KBM-7 (cell line): ENCODE measurements around the gene ZNF181.
"Not testable (repeated sequence)": the region's sequence is repeated elsewhere in the genome, so short reads cannot be mapped to it uniquely, and the experiment has no call there.

Source experiments
- DNase-seq: peaks from one replicate; pipeline ENCODE4 v3.0.0-alpha.2; 2015
- in situ Hi-C: fragments of 300-500 bp; cut with MboI; formaldehyde crosslinking; loops from 2 replicates; pipeline ENCODE4 v1.14.3; 2020; ENCODE audit warnings: low sequenced_read_pairs, low pct_unique_long_range_greater_than_20kb, mixed read lengths

The ZNF181 gene

DNA sequence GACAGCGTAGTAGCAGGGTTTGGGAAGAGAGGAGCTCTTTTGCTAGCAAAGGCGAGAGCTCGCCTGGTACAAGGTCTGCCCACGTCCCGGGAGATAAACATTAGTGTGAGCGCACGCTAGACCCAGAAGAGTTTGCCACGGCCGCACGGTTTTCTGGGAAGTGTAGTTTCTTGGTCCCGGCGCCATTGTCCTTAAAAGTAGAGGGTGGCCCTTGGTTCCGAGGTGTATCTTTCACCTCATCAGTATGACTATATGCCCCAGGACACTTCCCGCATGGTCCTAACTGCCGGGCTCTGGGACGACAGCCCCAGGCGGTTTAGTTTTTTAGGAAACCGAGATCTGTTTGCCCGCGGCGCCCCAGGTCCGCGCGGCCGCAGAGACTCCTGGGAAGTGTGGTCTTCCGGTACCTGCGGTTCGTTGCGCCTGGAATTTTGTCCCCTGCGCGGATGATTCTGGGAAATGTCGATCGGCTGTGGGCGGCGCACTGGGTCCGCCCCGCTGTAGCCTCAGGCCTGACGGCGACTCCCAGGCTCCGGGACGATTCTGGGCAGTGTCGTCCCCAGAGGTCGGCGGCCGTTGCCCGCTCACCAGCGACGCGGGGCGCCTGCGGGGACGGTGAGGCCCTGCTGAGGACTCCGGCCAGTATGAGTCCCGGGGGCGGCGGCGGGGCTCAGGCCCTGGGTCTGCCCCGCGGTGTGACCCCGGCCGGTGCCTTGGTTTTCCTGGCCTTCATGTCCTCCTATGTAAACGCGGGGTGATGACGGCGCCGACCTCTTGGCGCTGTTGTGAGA is at the start of gene ZNF181:
Gene ZNF181 (plus strand): TSS at position 498 of the 791 bp plus-strand sequence. CDS start 795 bp downstream, outside the sequence.
- in situ Hi-C loops: no loop called here
- peak; percentile 94 for DNase-seq

DNA sequence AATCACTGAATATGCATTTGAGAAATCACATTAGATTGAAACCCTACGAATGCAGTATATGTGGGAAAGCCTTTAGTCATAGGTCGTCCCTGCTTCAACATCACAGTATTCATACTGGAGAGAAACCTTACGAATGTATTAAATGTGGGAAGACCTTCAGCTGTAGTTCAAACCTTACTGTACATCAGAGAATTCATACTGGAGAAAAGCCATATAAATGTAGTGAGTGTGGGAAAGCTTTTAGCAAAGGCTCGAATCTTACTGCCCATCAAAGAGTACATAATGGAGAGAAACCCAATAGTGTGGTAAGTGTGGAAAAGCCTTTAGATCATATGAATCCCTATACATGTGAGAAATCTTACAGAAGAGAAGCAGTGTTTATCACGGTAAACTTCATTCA is 48.8 kb upstream of the ZNF181 start:
- in situ Hi-C loops, DNase-seq: not testable (repeated sequence)

DNA sequence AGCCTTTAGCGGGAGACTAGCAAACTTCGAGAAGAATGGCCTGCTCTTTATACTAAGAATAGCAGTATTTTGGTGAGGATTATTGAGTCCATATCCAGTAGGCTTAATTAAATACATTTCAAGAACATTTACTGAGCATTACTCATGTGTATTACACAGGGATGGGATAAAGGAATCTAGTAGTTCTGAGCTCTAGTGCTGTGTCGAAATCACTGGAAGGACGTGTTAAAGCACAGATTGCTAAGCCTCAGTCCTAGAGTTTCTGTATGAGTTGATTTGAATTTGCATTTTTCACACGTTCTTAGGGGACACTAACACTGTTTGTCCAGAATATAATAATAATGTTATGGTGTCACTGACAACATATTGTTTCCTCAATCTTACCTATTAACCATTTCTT is 47.6 kb upstream of the ZNF181 start:
- no peak for DNase-seq
- in situ Hi-C loops: no loop called here

DNA sequence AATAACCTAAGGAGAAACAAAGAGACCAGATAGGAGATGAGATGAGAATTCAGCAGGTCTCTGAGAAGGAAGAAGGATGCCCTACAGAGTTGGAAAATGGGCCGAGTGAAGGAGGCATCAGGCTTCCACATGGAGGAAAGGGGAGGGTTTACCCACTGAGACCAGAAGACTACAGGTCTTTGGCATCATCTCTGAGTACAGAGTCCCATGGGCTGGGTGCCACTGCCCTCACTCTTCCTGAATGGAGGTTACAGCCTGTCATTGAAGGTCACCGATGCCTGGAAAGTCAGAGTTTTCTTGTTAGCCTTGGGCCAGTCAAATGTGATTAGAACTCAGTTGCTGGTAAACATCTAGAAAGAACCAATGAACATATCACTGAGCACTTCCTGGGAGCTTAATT is 46.7 kb upstream of the ZNF181 start:
- in situ Hi-C loops: no loop called here
- DNase-seq: no peak

DNA sequence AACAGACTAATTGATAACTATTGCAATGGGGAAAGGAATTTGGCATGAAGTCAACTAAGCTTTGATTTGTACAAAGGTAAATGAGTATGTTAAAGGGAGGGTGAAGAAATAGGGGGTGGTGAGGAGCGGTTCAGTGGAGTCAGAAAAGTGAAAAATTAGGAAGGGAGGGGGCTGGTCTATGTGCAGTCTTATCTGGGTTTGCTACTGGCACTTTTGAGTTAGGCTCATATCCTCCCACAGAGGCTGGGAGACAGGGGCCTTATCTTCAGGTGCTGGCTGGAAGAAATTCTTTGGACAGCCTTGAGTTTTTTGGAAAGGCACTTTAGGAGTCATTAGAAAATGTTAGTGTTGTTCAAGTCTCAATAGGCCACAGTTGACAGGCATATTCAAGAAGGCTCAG is 45.5 kb upstream of the ZNF181 start:
- no peak for DNase-seq
- in situ Hi-C loops: no loop called here

DNA sequence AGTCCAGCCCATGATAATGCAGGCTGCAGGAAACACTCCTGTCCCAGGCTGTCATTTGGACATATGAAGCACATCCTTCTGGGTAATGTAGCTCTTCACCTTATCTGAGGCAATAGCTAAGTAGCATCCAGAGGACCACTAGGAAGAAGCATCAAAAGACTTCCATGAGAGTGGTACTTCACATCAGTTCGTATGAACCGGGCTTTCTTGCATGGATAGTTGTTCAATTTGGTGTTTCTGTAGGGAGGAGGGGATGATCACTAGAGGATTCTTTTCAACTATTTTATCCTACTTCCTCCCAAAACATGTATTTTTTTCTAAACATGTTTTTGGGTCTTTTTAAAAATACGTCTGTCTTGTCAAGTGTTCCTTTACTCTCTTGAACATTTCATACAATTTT is 43.7 kb upstream of the ZNF181 start:
- in situ Hi-C loops: no loop called here

DNA sequence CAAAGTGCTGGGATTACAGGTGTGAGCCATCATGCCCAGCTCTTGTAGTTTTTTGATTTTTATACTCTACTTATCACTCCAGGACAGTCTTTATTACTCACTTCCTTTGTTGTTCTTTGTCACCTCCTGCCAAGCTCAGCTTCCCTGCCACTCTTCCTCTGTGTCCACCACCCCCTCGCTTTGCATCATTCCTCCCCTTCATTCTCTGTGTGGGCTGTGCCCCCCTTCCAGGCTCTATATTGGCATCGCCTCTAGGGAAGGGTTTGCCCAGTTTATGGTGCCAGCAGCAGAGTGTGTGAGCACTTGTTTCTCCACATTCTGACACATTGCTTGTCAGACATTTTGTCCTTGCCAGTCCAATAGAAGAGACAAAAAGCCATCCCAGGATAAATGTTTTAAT is 41.5 kb upstream of the ZNF181 start:
- DNase-seq: no peak
- in situ Hi-C loops: no loop called here

More for the DNA sequence above, 43.7 kb upstream of the ZNF181 start:
- DNase-seq: no peak

DNA sequence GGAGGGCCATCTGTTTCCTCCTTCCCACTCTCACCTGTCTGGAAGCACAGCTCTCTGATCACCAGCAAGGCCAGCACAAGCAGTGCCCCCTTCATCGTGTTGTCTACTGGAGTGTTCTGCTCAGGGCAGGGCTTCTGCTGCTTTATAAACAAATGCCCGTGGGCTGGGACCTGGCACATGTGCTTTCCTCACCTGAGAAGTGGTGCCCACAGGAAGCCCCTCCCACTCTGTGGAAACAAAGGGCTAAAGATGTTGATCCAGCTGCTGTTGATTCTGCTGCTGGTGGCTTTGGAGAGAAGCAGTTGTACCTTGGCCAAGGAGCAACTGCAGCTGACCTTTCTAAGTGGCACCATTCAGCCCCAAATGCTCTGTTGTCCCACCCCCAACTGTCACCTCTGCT is 26.4 kb upstream of the ZNF181 start:
- in situ Hi-C loops: no loop called here
- DNase-seq: no peak

DNA sequence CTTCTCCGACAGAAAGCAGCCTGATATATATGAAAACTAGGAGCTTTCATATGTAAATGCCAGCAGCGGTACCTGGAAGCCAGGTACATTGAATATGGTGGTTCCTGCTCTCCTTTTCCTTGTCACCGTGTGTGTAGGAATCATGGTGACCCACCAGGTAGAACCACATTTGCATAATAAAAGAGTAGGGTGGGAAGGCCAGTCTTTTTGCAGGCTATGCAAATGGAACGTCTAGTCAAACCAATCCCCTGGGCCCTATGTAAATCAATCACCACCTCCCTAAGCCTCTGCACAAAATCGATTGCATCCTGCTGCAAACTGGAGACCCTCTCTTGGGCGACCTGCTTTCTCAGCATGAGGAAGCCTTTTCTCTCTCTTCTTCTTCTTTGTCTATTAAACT is 22.2 kb upstream of the ZNF181 start:
- no peak for DNase-seq
- in situ Hi-C loops: no loop called here

DNA sequence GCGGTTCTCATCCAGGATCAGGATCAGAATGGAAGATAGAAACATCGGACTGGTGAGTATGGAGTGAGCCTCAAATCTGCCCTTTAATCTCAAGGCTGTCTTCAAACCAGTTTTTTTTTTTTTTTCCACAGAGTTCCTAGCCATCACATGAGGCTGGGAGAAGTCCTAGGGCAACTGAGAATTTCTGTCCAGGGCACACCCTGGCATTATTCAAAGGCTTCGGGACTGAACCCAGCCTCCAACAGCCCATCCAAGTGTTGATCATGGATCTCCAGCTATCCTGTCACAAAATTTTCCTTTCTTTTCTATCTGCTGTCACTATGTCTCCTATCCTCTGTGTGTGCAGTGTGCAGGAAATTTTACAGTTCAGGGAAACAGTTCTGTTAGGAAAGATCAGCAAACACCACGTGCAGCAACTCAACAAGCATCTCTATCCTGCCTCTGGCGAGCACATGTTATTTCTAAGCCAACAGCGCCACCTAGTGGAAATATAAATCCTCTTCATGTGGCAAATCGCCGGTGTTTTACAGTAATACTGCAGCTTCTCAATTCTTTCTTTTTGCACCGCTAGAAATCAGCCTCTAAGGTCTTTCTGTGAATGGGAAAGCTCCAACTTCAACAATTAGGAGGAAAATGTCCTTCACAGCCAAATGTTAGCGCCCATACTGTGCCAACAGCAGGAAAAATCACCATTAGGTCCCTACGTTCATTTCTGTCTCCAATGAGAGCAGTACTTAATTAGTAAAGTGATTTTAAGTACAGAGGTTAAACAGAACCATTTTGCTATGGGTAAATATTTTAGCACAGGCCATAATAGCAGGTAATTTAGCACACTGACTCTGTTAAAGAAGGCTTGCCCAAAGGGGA is 21.4 kb upstream of the ZNF181 start:
- in situ Hi-C loops: no loop called here
- DNase-seq: peak; percentile 70

DNA sequence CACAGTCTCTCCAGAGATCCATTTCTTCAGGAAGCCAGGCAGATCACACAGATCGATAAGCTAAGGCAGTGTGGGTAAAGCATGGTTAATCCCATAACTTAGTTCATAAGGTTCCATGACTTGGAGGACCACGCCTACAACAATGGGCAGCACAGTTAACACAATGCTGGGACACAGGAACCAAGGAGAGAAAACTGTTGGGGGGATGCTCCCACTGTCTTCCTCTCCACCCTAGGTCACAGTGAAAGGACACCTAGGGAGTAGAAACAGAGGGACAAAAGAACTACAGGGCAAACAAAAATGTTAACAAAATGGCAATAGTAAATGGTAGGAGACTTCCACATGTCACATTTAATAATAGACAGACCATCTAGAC is 20.8 kb upstream of the ZNF181 start:
- no peak for DNase-seq
- in situ Hi-C loops: no loop called here

DNA sequence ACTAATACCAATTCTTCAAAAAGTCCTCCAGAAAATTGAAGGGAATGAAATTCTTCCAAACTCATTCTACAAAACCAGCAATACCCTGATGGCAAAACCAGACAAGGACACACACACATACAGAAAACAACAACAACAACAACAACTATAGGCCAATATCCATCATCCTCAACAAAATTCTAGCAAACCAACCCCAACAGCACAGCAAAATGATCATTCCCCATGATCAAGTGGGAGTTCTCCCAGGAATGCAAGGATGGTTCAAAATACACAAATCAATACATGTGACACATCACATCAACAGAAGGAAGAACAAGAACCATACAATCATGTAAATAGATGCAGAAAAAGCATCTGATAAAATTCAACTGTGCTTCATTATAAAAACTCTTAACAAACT is 18.7 kb upstream of the ZNF181 start:
- in situ Hi-C loops: no loop called here
- DNase-seq: no peak

DNA sequence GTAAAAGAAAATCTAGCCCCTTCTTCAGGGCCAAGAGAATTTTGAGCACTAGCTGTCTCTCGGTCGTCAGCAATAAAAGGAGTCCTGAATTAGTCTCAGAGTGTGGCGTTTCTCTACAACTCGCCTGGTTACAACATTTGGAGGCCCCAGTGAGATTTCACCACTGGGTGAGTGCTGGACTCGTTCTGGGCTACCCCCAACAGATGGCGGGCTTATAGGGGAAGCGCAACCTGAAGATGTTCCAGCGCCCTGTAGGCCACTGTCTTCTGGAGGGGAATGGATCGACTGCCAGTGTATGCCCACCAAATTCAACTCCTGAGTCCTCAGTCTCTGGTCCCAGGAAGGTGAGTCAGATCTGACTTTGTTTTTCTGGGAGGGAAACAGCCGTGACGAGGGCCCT is 11.7 kb upstream of the ZNF181 start:
- no peak for DNase-seq
- in situ Hi-C loops: no loop called here

DNA sequence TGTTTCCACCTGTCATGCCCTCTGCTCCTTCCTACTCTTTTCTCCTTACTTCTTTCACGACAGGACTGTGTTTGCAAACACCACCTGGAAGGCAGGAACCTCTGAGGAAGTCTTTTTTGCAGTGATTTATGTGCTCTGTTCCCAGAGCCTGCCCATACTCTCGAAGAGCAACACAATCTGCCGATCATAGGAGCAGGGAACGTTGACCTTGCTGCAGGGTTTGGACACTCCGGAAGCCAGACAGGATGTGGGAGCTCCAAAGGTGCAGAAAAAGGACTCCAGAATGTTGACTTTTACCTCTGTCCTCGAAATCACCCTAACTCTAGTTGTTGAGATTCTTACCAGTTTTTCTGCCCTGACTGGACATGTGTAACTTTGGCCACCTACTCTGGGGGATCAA is 8.6 kb upstream of the ZNF181 start:
- no peak for DNase-seq
- in situ Hi-C loops: no loop called here

DNA sequence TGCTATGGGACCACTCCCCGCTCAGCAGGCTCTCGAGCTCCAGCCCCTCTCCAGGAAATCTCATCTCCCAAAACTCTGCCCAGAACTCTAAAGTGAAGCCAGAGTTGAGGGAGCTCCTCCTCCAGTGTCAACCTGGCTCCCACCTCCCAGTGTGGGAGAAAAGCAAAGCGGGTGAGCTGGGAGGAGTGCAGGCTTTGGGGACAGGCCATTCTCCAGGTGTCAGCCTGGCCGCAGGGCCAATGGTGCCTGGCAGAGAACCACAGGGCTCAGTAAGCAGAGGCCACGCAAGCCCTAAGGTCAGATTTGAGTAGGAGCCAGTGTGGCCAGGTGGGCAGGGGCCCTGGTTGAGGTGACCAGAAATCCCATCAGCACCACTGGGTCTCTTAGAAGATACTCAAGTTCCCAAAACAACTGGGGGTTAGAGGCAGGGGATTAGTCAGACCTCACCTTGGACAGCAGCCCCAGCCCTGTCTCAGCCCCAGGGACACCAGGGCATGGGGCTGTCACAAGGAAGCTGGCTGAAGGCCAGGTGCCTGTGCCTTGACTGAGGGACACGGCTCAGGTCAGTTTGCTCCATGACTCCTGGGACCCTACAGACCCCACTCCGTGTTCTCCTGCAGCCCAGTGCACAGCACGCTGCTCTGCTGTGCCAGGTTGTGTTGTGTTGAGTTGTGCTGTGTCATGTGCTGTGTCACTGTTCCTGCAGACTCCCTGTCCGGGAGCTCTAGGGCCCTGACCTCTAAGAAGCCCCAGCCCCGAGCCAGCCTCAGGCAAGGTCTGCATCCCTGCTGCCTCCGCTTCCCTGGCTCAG is 2.8 kb upstream of the ZNF181 start:
- DNase-seq: no peak
- in situ Hi-C loops: no loop called here

DNA sequence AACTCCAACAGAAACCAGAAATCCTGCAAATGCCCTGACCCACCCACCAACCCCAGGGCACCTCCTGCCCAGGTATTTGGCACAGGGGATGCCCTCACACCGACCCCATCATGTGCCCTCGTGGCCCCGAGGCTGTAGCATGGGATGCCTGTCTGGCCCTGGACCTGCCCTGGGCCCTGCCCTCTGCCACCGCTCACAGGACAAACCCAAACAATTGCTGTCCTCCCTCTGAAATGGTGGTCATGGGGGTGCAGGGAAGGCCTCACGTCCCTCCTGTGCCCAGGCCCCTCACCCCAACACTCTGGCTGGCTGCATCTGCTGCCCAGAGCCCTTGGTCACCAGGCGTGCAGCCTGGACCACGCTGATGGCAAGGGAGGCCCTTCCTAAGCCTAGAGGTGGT is 2.1 kb upstream of the ZNF181 start:
- in situ Hi-C loops: no loop called here
- no peak for DNase-seq

DNA sequence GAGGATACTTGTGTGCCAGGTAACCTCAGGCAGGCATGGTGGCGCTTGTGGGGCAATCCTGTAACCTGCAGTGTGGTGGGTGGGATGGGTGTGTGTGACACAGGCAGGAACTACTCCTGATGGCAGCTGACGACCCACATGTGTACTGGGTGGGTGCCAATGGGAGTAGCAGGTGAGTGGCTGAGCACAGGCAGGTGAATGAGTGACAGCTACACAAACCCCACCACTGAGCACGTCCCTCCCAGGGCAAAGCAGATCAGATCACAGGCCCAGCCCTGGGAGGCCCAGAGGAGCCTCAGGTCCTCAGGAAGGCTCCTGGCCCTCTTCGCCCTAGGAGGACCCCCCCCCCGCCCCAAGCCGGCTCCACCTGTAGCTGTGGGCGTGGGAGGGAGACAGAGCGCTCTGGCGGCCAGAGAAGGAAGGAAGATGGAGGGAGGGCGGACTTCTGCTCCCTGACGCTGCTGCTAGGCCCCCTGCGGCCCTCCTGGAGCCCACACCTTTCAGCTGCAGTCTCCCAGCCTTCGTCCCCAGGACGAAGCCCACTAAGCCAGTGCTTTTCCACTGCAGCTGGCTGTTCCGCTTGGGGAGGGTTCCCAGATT is 1.3 kb upstream of the ZNF181 start:
- no peak for DNase-seq
- in situ Hi-C loops: no loop called here

DNA sequence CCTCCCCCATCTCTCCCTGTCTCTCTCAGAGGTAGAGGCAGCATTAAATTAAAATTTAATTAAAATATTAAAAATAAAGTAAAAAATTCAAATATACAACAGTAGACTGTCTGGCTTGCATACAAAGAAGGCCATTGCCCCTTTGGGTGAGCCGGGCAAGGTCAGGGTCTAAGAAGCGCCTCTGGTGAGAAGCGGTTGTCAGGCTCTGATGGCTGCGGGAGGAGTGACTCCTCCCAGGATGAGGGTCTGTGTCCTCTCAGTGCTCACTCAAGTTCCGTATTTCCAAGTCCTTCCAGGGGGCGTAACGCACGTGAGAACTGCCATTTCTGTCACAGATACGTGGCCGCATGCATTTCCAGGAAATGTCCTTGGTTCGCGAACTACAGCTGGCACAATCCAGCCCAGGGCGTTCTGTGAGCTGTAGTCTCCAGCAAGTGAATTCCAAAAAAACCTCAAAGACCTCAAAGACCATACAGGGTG is 737 bp upstream of the ZNF181 start:
- peak; percentile 90 for DNase-seq
- in situ Hi-C loops: no loop called here

DNA sequence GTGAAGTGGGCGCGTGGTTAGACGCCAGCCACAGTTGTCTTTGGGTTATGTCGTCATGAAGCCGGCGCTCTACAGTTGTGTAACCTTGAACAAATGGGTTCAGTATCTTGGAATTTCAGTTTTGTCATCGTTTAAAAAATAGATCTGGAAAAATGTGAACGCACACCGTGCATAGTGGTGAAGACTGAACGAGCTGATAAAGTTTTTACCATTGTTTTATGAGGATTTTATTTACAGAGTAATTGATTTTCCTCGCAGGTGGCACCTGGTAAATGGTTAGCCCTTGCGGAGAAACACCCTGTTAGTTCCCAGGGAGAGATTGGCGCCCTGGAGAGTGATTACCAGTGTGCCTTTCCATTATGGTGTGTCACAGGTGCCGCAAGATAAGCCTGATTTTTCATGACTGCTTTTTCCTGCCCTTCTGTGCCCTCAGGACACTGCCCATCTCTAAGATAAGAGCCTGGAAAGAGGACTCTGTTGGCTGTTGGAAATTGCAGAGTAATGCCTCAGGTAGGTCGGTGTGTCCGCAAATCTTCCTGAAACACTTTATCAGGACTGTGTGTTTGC is 577 bp downstream of the ZNF181 start:
- in situ Hi-C loops: no loop called here
- no peak for DNase-seq
